T follicular helper cell (primary cell): ENCODE measurements around the gene VPREB3.

Experiments
- DNase-seq: peaks from one replicate; pipeline ENCODE4 v3.0.0-alpha.2; 2020; ENCODE audit warnings: low read depth
- total RNA-seq, 2 experiments: gene quantifications; one replicate each; lab custom pipeline; 2026; lab: John Stamatoyannopoulos, UW

The VPREB3 gene
- 0 to 0.06 reads per million in 2 experiments for total RNA-seq

- DNase-seq: no peak
These were observed at the start of gene VPREB3 for GRCh38 chr22:23754220-23754919. TSS of gene VPREB3 (minus strand) at chr22:23754425. CDS start at chr22:23754363, 62 bp downstream.

GRCh38 chr22:23803001-23803819, 49.0 kb upstream of the VPREB3 start:
- DNase-seq: no peak

GRCh38 chr22:23801886-23802377, 47.7 kb upstream of the VPREB3 start:
- no peak for DNase-seq

- no peak for DNase-seq
These were observed 47.1 kb upstream of the VPREB3 start for GRCh38 chr22:23801238-23801821.

- DNase-seq: no peak
These were observed 46.3 kb upstream of the VPREB3 start for GRCh38 chr22:23800297-23801237.

- no peak for DNase-seq
These were observed 42.2 kb upstream of the VPREB3 start for GRCh38 chr22:23796461-23796860.

- DNase-seq: no peak
These were observed 39.1 kb upstream of the VPREB3 start for GRCh38 chr22:23793326-23793725.

GRCh38 chr22:23791738-23792645, 37.8 kb upstream of the VPREB3 start:
- no peak for DNase-seq

- DNase-seq: no peak
These were observed 36.9 kb upstream of the VPREB3 start for GRCh38 chr22:23790819-23791737.

GRCh38 chr22:23789638-23790037, 35.4 kb upstream of the VPREB3 start:
- DNase-seq: no peak

- DNase-seq: no peak
These were observed 34.9 kb upstream of the VPREB3 start for GRCh38 chr22:23789121-23789520.

- no peak for DNase-seq
These were observed 33.7 kb upstream of the VPREB3 start for GRCh38 chr22:23787910-23788309.

GRCh38 chr22:23787600-23787896, 33.3 kb upstream of the VPREB3 start:
- no peak for DNase-seq

GRCh38 chr22:23786752-23787599, 32.8 kb upstream of the VPREB3 start, which contains the start of gene SMARCB1:
TSS of gene SMARCB1 (plus strand) at chr22:23786966. CDS start at chr22:23787170, 204 bp downstream.
- peak; percentile 88 for DNase-seq

- no peak for DNase-seq
These were observed 32.1 kb upstream of the VPREB3 start for GRCh38 chr22:23786261-23786710.

GRCh38 chr22:23784215-23784732, 30.0 kb upstream of the VPREB3 start:
- DNase-seq: no peak

- DNase-seq: no peak
These were observed 29.3 kb upstream of the VPREB3 start for GRCh38 chr22:23783265-23784150.
